Measurements from ENCODE around the gene SMCO4. TPM values are rescaled to one million over a fixed set of nuclear protein-coding genes. Genes with fewer than 3 reads are reported as not detected.

The SMCO4 gene
- total RNA-seq, 2 experiments from 2014 or later, result 36.1 to 44.1 TPM

- no peaks in the 10 kb centered on the region for H3K36me3 ChIP-seq (ENCODE audit: insufficient read depth, low read length)
- no peak for DNase-seq (ENCODE audit: low spot score)
- ChIA-PET CTCF (ENCODE audit: unreplicated experiment) (no interaction called here), POLR2A (no interaction called here)
- no peaks in the 10 kb centered on the region for H3K9me2 ChIP-seq (ENCODE audit: insufficient read depth, low read length)
- peaks cover 24% of the 10 kb centered on the region for H3K4me1 ChIP-seq (ENCODE audit: insufficient read depth, low read length, poor library complexity, severe bottlenecking)
- TF ChIP-seq CTCF (conservative IDR thresholded peaks at IDR 0.05; ENCODE audit: low read length), result no peak
- no peak for TF ChIP-seq EZH2phosphoT487 (IDR thresholded peaks at IDR 0.05; ENCODE audit: borderline replicate concordance, low read depth, low read length)
- H3K9me3 ChIP-seq (ENCODE audit: low read length), result no peaks in the 10 kb centered on the region
- H3K4me3 ChIP-seq (ENCODE audit: low read depth, low read length, poor library complexity, severe bottlenecking), result no peak overlapping the region
- H3K27ac ChIP-seq (ENCODE audit: low read depth, low read length, poor library complexity, severe bottlenecking), result no peak overlapping the region
- no peaks in the 10 kb centered on the region for H4K20me1 ChIP-seq (ENCODE audit: insufficient read depth, low read length)
- BruUV-seq (replicated peaks), result no TSS peak
- no peak overlapping the region for H3K4me2 ChIP-seq (ENCODE audit: low read length)
- H3K79me2 ChIP-seq (ENCODE audit: insufficient read depth, low read depth, low read length), result no peaks in the 10 kb centered on the region
- intact Hi-C loops (cut with micrococcal nuclease; ENCODE audit: unreplicated experiment), result no loop called here
- no peak overlapping the region for H2AFZ ChIP-seq (ENCODE audit: low read length)
Measured at GRCh38 chr11:93510196-93510873, 32.9 kb downstream of the SMCO4 start.

GRCh38 chr11:93507517-93507916 lies 35.7 kb downstream of the SMCO4 start:
- CTCF ChIA-PET (ENCODE audit: unreplicated experiment), result no interaction called here
- peaks cover 8% of the 10 kb centered on the region for H3K4me1 ChIP-seq (ENCODE audit: insufficient read depth, low read length, poor library complexity, severe bottlenecking)

More at GRCh38 chr11:93507517-93507916, 35.7 kb downstream of the SMCO4 start:
- Histone ChIP-seq H3K79me2 (ENCODE audit: insufficient read depth, low read depth, low read length) (no peaks in the 10 kb centered on the region), H3K27ac (ENCODE audit: low read depth, low read length, poor library complexity, severe bottlenecking) (no peak overlapping the region), H4K20me1 (ENCODE audit: insufficient read depth, low read length) (no peaks in the 10 kb centered on the region), H2AFZ (ENCODE audit: low read length) (no peak overlapping the region), H3K4me2 (ENCODE audit: low read length) (no peak overlapping the region), H3K36me3 (ENCODE audit: insufficient read depth, low read length) (peaks cover 26% of the 10 kb centered on the region), H3K4me3 (ENCODE audit: low read depth, low read length, poor library complexity, severe bottlenecking) (no peak overlapping the region), H3K9me2 (ENCODE audit: insufficient read depth, low read length) (no peaks in the 10 kb centered on the region), H3K9me3 (ENCODE audit: low read length) (peaks cover 8% of the 10 kb centered on the region; the same call in 1 of the 2 replicates)
- intact Hi-C loops (cut with micrococcal nuclease; ENCODE audit: unreplicated experiment), result no loop called here
- POLR2A ChIA-PET, result no interaction called here
- BruUV-seq (replicated peaks), result no TSS peak
- DNase-seq (ENCODE audit: low spot score), result no peak
- TF ChIP-seq EZH2phosphoT487 (IDR thresholded peaks at IDR 0.05; ENCODE audit: borderline replicate concordance, low read depth, low read length), result no peak
- no peak for TF ChIP-seq CTCF (conservative IDR thresholded peaks at IDR 0.05; ENCODE audit: low read length)
